Sigmoid colon (tissue), 7 donors: ENCODE data around the gene DNAH14. TPM values are rescaled to one million over a fixed set of nuclear protein-coding genes. Genes with fewer than 3 reads are reported as not detected.

Source experiments
- DNase-seq: peaks from one replicate; pipeline ENCODE4 v3.0.0-alpha.2; 2019
- H3K27ac ChIP-seq, 4 donors: fragments of 200-600 bp; sonication (generic); one replicate each; pipeline ENCODE4 v1.5.1; 2016 to 2019; ENCODE audit warnings: mild to moderate bottlenecking in 1 of 4
- H3K27me3 ChIP-seq, 3 donors: fragments of 200-600 bp; sonication (generic); one replicate each; pipeline ENCODE4 v1.5.1; 2019; ENCODE audit warnings: mild to moderate bottlenecking in 1 of 3
- H3K36me3 ChIP-seq, 4 donors: fragments of 200-600 bp; sonication (generic); one replicate each; pipeline ENCODE4 v1.5.1; 2016 to 2019
- H3K4me1 ChIP-seq, 4 donors: fragments of 200-600 bp; sonication (generic); one replicate each; pipeline ENCODE4 v1.5.1; 2017 to 2019
- H3K4me3 ChIP-seq, 4 donors: fragments of 200-600 bp; sonication (generic); one replicate each; pipeline ENCODE4 v1.5.1; 2017 to 2019; ENCODE audit warnings: mild to moderate bottlenecking in 2 of 4, moderate library complexity in 1 of 4
- H3K9me3 ChIP-seq, 4 donors: fragments of 200-600 bp in 3 of 4; sonication (generic) in 3 of 4; one replicate each; pipeline versions ENCODE4 v1.5.1 to v1.6.1; 2013 to 2019
- CTCF ChIP-seq, 4 experiments: fragments of 450-650 bp in 3 of 4; fragments of 200-600 bp in 1 of 4; IDR thresholded peaks; one replicate each; pipeline ENCODE4 v1.5.1; 2016 to 2019; ENCODE audit warnings: antibody characterized with exemption in 4 of 4, mild to moderate bottlenecking in 3 of 4, moderate library complexity in 2 of 4
- EP300 ChIP-seq, 4 donors: sonication (generic); formaldehyde crosslinking; IDR thresholded peaks; one replicate each; pipeline ENCODE4 v1.6.1; 2017; ENCODE audit warnings: antibody characterized with exemption in 4 of 4
- POLR2A ChIP-seq, 2 donors: fragments of 450-650 bp; IDR thresholded peaks; one replicate each; pipeline ENCODE4 v1.6.1; 2016; ENCODE audit warnings: antibody characterized with exemption in 2 of 2, mild to moderate bottlenecking in 2 of 2, moderate library complexity in 2 of 2
- POLR2AphosphoS5 ChIP-seq, 4 donors: sonication (generic); formaldehyde crosslinking; IDR thresholded peaks; one replicate each; pipeline ENCODE4 v1.6.1; 2017; ENCODE audit warnings: antibody characterized with exemption in 4 of 4
- WGBS, 2 donors: extraction: QIAGEN DNeasy Blood & Tissue Kit; methylation state at CpG; one replicate each; pipeline ENCODE4 v1.1.7; 2013; 5-methylcytosine and 5-hydroxymethylcytosine counted together
- intact Hi-C: fragments of 100-400 bp; cut with DNase I; formaldehyde crosslinking; loops from one replicate; pipeline ENCODE4 v1.15.1; 2023
- polyA plus RNA-seq, 3 donors: library from polyadenylated mRNA; stranded (reverse); fragments of 200-250 nt; gene quantifications; one replicate each; pipeline ENCODE4 v1.2.3, GENCODE V29; 2013
- total RNA-seq, 4 donors: library from RNA; depleted of rRNA; stranded (reverse); fragments of >200 nt; gene quantifications; one replicate each; pipeline ENCODE4 v1.1.0, GENCODE V29; 2016
- donor health status: healthy with polysubstance abuse.
- donor health status: Bipolar disorder and iron deficiency.
- donor health status: healthy.

DNAH14 gene
- total and polyA plus RNA-seq, 7 donors, result 2.4 to 9.7 (median 3.3) TPM

GRCh38 chr1:225407755-225408154 lies 478.3 kb downstream of the DNAH14 start:
- 74 to 90% methylated on average over 2 of the region's 2 CpGs for WGBS, 2 donors
- intact Hi-C loops, result no loop called here
- no peak for DNase-seq
- Histone ChIP-seq H3K27me3 (no peaks in the 10 kb centered on the region), H3K4me1 (peaks cover 0 to 48% (median 22%) of the 10 kb centered on the region in 4 donors), H3K27ac (no peak overlapping the region), H3K9me3 (no peaks in the 10 kb centered on the region), H3K36me3 (peaks cover 14 to 98% (median 55%) of the 10 kb centered on the region in 4 donors), H3K4me3 (no peak overlapping the region)
- TF ChIP-seq CTCF (IDR thresholded peaks at IDR 0.05), result no peak
- no peak for TF ChIP-seq POLR2A (IDR thresholded peaks at IDR 0.05)
- no peak for TF ChIP-seq POLR2AphosphoS5 (IDR thresholded peaks at IDR 0.05)

- Histone ChIP-seq H3K4me1 (peaks cover 0 to 53% (median 24%) of the 10 kb centered on the region in 4 donors), H3K9me3 (no peaks in the 10 kb centered on the region), H3K4me3 (no peak overlapping the region), H3K27ac (no peak overlapping the region), H3K36me3 (peaks cover 10 to 98% (median 54%) of the 10 kb centered on the region in 4 donors), H3K27me3 (no peaks in the 10 kb centered on the region)
- intact Hi-C loops, result no loop called here
- 40 to 78% methylated on average over 4 of the region's 4 CpGs for WGBS, 2 donors
- no peak for DNase-seq
- no peak for TF ChIP-seq POLR2A (IDR thresholded peaks at IDR 0.05)
- peak in 1 of 4 donors; percentile 2 for TF ChIP-seq POLR2AphosphoS5 (IDR thresholded peaks at IDR 0.05)
- TF ChIP-seq EP300 (IDR thresholded peaks at IDR 0.05), result no peak
- TF ChIP-seq CTCF (IDR thresholded peaks at IDR 0.05), result no peak
Observed at GRCh38 chr1:225408249-225408648, 478.8 kb downstream of the DNAH14 start.

- Histone ChIP-seq H3K9me3 (no peaks in the 10 kb centered on the region), H3K4me3 (no peak overlapping the region), H3K36me3 (peaks cover 10 to 100% (median 56%) of the 10 kb centered on the region in 4 donors), H3K27me3 (no peaks in the 10 kb centered on the region), H3K27ac (no peak overlapping the region), H3K4me1 (peaks cover 0 to 61% (median 30%) of the 10 kb centered on the region in 4 donors)
- DNase-seq, result no peak
- 79 to 89% methylated on average over 8 of the region's 8 CpGs for WGBS, 2 donors
- intact Hi-C loops, result no loop called here
- no peak for TF ChIP-seq POLR2AphosphoS5 (IDR thresholded peaks at IDR 0.05)
Observed at GRCh38 chr1:225409051-225409450, 479.6 kb downstream of the DNAH14 start.

DNA sequence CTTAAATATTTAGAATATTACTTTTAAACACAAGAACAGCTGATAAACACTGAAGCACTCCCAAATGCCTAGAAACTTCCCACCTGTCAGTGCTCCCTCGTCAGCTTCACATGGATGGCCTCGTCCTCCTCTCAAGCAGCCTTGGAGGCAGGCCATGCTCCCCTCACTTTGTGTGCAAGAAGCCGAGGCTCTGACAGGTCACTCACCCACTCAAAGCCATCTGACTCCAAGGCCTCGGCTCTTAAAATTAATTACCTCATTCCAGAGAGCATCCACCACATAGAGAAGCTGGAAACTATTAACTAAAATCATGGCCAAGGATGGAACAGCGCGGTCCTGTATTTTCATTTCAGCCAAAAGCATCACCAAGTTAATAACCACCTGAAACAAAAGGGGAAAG lies 480.6 kb downstream of the DNAH14 start:
- H3K36me3 ChIP-seq, result peaks cover 10 to 100% (median 58%) of the 10 kb centered on the region in 4 donors
- intact Hi-C loops, result no loop called here
- WGBS, 2 donors, result 81 to 89% methylated on average over 6 of the region's 6 CpGs

DNA sequence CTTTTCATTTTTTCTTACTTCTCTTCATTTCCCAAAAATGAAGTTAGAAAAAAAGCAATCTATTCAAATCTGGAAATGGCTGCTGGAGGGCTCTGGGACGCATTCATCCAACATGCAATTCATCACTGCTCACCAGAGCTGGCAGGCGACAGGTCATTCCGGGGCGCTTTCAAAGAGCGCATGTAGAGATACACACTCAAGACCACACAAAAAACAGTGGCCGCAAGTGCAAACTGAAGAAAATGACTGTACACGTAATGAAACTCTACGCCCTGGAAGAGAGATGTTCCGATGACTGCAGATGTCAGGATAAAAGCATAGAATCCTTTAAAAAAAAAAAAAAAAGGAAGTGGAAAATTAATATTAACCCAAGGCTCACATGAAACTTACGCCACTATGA lies 482.8 kb downstream of the DNAH14 start:
- WGBS, 2 donors, result 95 to 96% methylated on average over 10 of the region's 10 CpGs

More for the DNA sequence above, 480.6 kb downstream of the DNAH14 start:
- DNase-seq, result no peak
- Histone ChIP-seq H3K9me3 (no peaks in the 10 kb centered on the region), H3K4me1 (peaks cover 0 to 71% (median 39%) of the 10 kb centered on the region in 4 donors), H3K4me3 (no peak overlapping the region), H3K27me3 (no peaks in the 10 kb centered on the region), H3K27ac (peak overlapping the region in 2 of 4 donors; percentile 42 to 52)
- TF ChIP-seq EP300 (IDR thresholded peaks at IDR 0.05) (no peak), CTCF (IDR thresholded peaks at IDR 0.05) (no peak), POLR2AphosphoS5 (IDR thresholded peaks at IDR 0.05) (peak in 1 of 4 donors; percentile 3)

More for the DNA sequence above, 482.8 kb downstream of the DNAH14 start:
- H3K27me3 ChIP-seq, result no peaks in the 10 kb centered on the region
- peaks cover 10 to 100% (median 52%) of the 10 kb centered on the region in 4 donors for H3K36me3 ChIP-seq
- peaks cover 0 to 89% (median 45%) of the 10 kb centered on the region in 4 donors for H3K4me1 ChIP-seq
- intact Hi-C loops, result no loop called here
- no peak overlapping the region for H3K4me3 ChIP-seq
- H3K9me3 ChIP-seq, result no peaks in the 10 kb centered on the region
- no peak for DNase-seq
- H3K27ac ChIP-seq, result peak overlapping the region in 2 of 4 donors; percentile 42 to 52
- no peak for TF ChIP-seq CTCF (IDR thresholded peaks at IDR 0.05)
- TF ChIP-seq POLR2AphosphoS5 (IDR thresholded peaks at IDR 0.05), result no peak
- no peak for TF ChIP-seq EP300 (IDR thresholded peaks at IDR 0.05)
- TF ChIP-seq POLR2A (IDR thresholded peaks at IDR 0.05), result no peak
